ENCODE measurements around the gene SEPTIN7.

SEPTIN7 gene

GRCh38 chr7:35792472-35792871, 8.4 kb upstream of the SEPTIN7 start:
- no peak for DNase-seq

- DNase-seq: peak; percentile 68
These were observed 7.9 kb upstream of the SEPTIN7 start for GRCh38 chr7:35792873-35793489.

GRCh38 chr7:35797311-35797710, 3.5 kb upstream of the SEPTIN7 start:
- no peak for DNase-seq

GRCh38 chr7:35799846-35800717, 775 bp upstream of the SEPTIN7 start:
- DNase-seq: peak; percentile 89

GRCh38 chr7:35801392-35802101, 690 bp downstream of the SEPTIN7 start:
- DNase-seq: peak; percentile 76

GRCh38 chr7:35802102-35802466, 1.2 kb downstream of the SEPTIN7 start:
- DNase-seq: no peak

GRCh38 chr7:35802649-35803048, 1.8 kb downstream of the SEPTIN7 start:
- DNase-seq: peak; percentile 5

- no peak for DNase-seq
These were observed 3.5 kb downstream of the SEPTIN7 start for GRCh38 chr7:35804231-35804970.

- DNase-seq: peak; percentile 11
These were observed 5.0 kb downstream of the SEPTIN7 start for GRCh38 chr7:35805876-35806275.

- no peak for DNase-seq
These were observed 15.7 kb downstream of the SEPTIN7 start for GRCh38 chr7:35816514-35816913.

- DNase-seq: no peak
These were observed 16.3 kb downstream of the SEPTIN7 start for GRCh38 chr7:35817181-35817580.

GRCh38 chr7:35817930-35818329, 17.1 kb downstream of the SEPTIN7 start:
- no peak for DNase-seq

GRCh38 chr7:35818513-35818912, 17.7 kb downstream of the SEPTIN7 start:
- DNase-seq: no peak

GRCh38 chr7:35819310-35819709, 18.5 kb downstream of the SEPTIN7 start:
- no peak for DNase-seq

- DNase-seq: no peak
These were observed 19.3 kb downstream of the SEPTIN7 start for GRCh38 chr7:35819954-35820703.

- peak; percentile 35 for DNase-seq
These were observed 20.0 kb downstream of the SEPTIN7 start for GRCh38 chr7:35820858-35821257.

GRCh38 chr7:35823440-35823839, 22.6 kb downstream of the SEPTIN7 start:
- no peak for DNase-seq

- peak; percentile 59 for DNase-seq
These were observed 25.1 kb downstream of the SEPTIN7 start for GRCh38 chr7:35825974-35826373.

- DNase-seq: no peak
These were observed 25.9 kb downstream of the SEPTIN7 start for GRCh38 chr7:35826751-35827150.

- DNase-seq: peak; percentile 30
These were observed 28.0 kb downstream of the SEPTIN7 start for GRCh38 chr7:35828817-35829216.

- DNase-seq: peak; percentile 82
These were observed 30.4 kb downstream of the SEPTIN7 start for GRCh38 chr7:35831208-35831607.
